ENCODE data around the gene TBC1D10A. TPM values are rescaled to one million over a fixed set of nuclear protein-coding genes. Genes with fewer than 3 reads are reported as not detected.

Gene TBC1D10A
- total RNA-seq, 1 experiment from 2014 or later: 12.6 TPM

GRCh38 chr22:30251711-30252110 lies 75.0 kb downstream of the TBC1D10A start:
- Histone ChIP-seq H3K9me3 (ENCODE audit: low read length) (no peaks in the 10 kb centered on the region), H3K9me2 (replicated peaks; ENCODE audit: low read length) (no peaks in the 10 kb centered on the region), H3K79me2 (ENCODE audit: low read length) (peaks cover 96% of the 10 kb centered on the region), H3K27ac (ENCODE audit: low read length) (peak overlapping the region; percentile 99), H3F3A (ENCODE audit: low read length, unreplicated experiment) (peaks cover 5% of the 10 kb centered on the region), H2AFZ (ENCODE audit: low read length) (no peak overlapping the region), H4K20me1 (ENCODE audit: low read length) (no peaks in the 10 kb centered on the region), H3K4me2 (ENCODE audit: low read length) (peak overlapping the region; percentile 32), H3K4me1 (ENCODE audit: insufficient read depth, low read length) (peaks cover 85% of the 10 kb centered on the region), H3K9ac (ENCODE audit: low read length) (peak overlapping the region; percentile 100), H3K27me3 (ENCODE audit: low read length) (no peaks in the 10 kb centered on the region), H3K36me3 (ENCODE audit: low read depth, low read length) (peaks cover 30% of the 10 kb centered on the region), H3K4me3 (ENCODE audit: low read length) (no peak overlapping the region)
- BruUV-seq (replicated peaks): no TSS peak
- ChIA-PET POLR2A (ENCODE audit: unreplicated experiment) (interaction anchor here (0.6 kb wide), 2 partner anchors 41 to 70 kb away, joined by 3 to 11 read pairs; no protein-coding TSS in a partner anchor), CTCF (interaction anchor here (0.5 to 0.6 kb wide), 2 partner anchors 42 to 65 kb away, joined by 3 to 7 read pairs; no protein-coding TSS in a partner anchor)
- intact Hi-C loops (cut with micrococcal nuclease): loop anchor here (2.0 kb wide), 1 partner anchor 41 kb away; no protein-coding TSS in a partner anchor
- DNase-seq (peak; percentile 60), ATAC-seq (no peak)
- TF ChIP-seq EZH2phosphoT487 (IDR thresholded peaks at IDR 0.05; ENCODE audit: borderline replicate concordance, low read length) (no peak), CTCF (conservative IDR thresholded peaks at IDR 0.05; ENCODE audit: low read depth, low read length) (no peak), EZH2 (IDR thresholded peaks at IDR 0.05; ENCODE audit: low read length, unreplicated experiment) (no peak)

- H4K20me1 ChIP-seq (ENCODE audit: low read length): no peaks in the 10 kb centered on the region
- no peaks in the 10 kb centered on the region for H3K9me3 ChIP-seq (ENCODE audit: low read length)
- H3K36me3 ChIP-seq (ENCODE audit: low read depth, low read length): peaks cover 30% of the 10 kb centered on the region
- CTCF ChIA-PET: no interaction called here
- BruUV-seq (replicated peaks): no TSS peak
- H3F3A ChIP-seq (ENCODE audit: low read length, unreplicated experiment): peaks cover 5% of the 10 kb centered on the region
- peak; percentile 78 for DNase-seq
- intact Hi-C loops (cut with micrococcal nuclease): no loop called here
- H3K9me2 ChIP-seq (replicated peaks; ENCODE audit: low read length): no peaks in the 10 kb centered on the region
- H3K4me2 ChIP-seq (ENCODE audit: low read length): peak overlapping the region; percentile 32; the same call in 1 of the 2 replicates
- peaks cover 87% of the 10 kb centered on the region for H3K4me1 ChIP-seq (ENCODE audit: insufficient read depth, low read length)
- H3K4me3 ChIP-seq (ENCODE audit: low read length): no peak overlapping the region
- POLR2A ChIA-PET (ENCODE audit: unreplicated experiment): interaction anchor here (0.6 to 0.9 kb wide), 2 partner anchors 40 to 42 kb away, joined by 5 to 6 read pairs; no protein-coding TSS in a partner anchor
- no peaks in the 10 kb centered on the region for H3K27me3 ChIP-seq (ENCODE audit: low read length)
- H2AFZ ChIP-seq (ENCODE audit: low read length): no peak overlapping the region
- TF ChIP-seq EZH2phosphoT487 (IDR thresholded peaks at IDR 0.05; ENCODE audit: borderline replicate concordance, low read length) (no peak), CTCF (conservative IDR thresholded peaks at IDR 0.05; ENCODE audit: low read depth, low read length) (no peak), EZH2 (IDR thresholded peaks at IDR 0.05; ENCODE audit: low read length, unreplicated experiment) (no peak)
- H3K79me2 ChIP-seq (ENCODE audit: low read length): peaks cover 92% of the 10 kb centered on the region
- H3K9ac ChIP-seq (ENCODE audit: low read length): peak overlapping the region; percentile 100
- H3K27ac ChIP-seq (ENCODE audit: low read length): peak overlapping the region; percentile 99
- ATAC-seq: peak; percentile 20
Measured at GRCh38 chr22:30250661-30251267, 76.0 kb downstream of the TBC1D10A start.

- ATAC-seq: no peak
- Histone ChIP-seq H3K9me2 (replicated peaks; ENCODE audit: low read length) (no peaks in the 10 kb centered on the region), H3K9ac (ENCODE audit: low read length) (peak overlapping the region; percentile 100), H3K4me3 (ENCODE audit: low read length) (no peak overlapping the region), H3K9me3 (ENCODE audit: low read length) (no peaks in the 10 kb centered on the region), H4K20me1 (ENCODE audit: low read length) (no peaks in the 10 kb centered on the region), H3K27ac (ENCODE audit: low read length) (peak overlapping the region; percentile 99), H3K4me1 (ENCODE audit: insufficient read depth, low read length) (peaks cover 89% of the 10 kb centered on the region), H3K27me3 (ENCODE audit: low read length) (no peaks in the 10 kb centered on the region), H3K4me2 (ENCODE audit: low read length) (no peak overlapping the region), H3K36me3 (ENCODE audit: low read depth, low read length) (peaks cover 33% of the 10 kb centered on the region), H2AFZ (ENCODE audit: low read length) (no peak overlapping the region), H3F3A (ENCODE audit: low read length, unreplicated experiment) (peaks cover 5% of the 10 kb centered on the region), H3K79me2 (ENCODE audit: low read length) (peaks cover 92% of the 10 kb centered on the region)
- TF ChIP-seq EZH2 (IDR thresholded peaks at IDR 0.05; ENCODE audit: low read length, unreplicated experiment) (no peak), CTCF (conservative IDR thresholded peaks at IDR 0.05; ENCODE audit: low read depth, low read length) (no peak), EZH2phosphoT487 (IDR thresholded peaks at IDR 0.05; ENCODE audit: borderline replicate concordance, low read length) (no peak)
- DNase-seq: no peak
- no TSS peak for BruUV-seq (replicated peaks)
- intact Hi-C loops (cut with micrococcal nuclease): no loop called here
- ChIA-PET POLR2A (ENCODE audit: unreplicated experiment) (interaction anchor here (0.6 to 0.9 kb wide), 2 partner anchors 42 to 54 kb away, joined by 3 to 6 read pairs; no protein-coding TSS in a partner anchor), CTCF (no interaction called here)
Measured at GRCh38 chr22:30250039-30250565, 76.6 kb downstream of the TBC1D10A start.

Measured in PC-3 (cell line).